ENCODE measurements around the gene GTF2H1.

GTF2H1 gene

GRCh38 chr11:18393581-18394274, 71.4 kb downstream of the GTF2H1 start:
- H4K20me1 ChIP-seq (ENCODE audit: insufficient read depth, low read length, poor library complexity, severe bottlenecking): peaks cover 40% of the 10 kb centered on the region
- peak overlapping the region; percentile 88 for H3K4me2 ChIP-seq (ENCODE audit: low read depth, low read length, poor library complexity, severe bottlenecking)
- TF ChIP-seq, protein P1, sequence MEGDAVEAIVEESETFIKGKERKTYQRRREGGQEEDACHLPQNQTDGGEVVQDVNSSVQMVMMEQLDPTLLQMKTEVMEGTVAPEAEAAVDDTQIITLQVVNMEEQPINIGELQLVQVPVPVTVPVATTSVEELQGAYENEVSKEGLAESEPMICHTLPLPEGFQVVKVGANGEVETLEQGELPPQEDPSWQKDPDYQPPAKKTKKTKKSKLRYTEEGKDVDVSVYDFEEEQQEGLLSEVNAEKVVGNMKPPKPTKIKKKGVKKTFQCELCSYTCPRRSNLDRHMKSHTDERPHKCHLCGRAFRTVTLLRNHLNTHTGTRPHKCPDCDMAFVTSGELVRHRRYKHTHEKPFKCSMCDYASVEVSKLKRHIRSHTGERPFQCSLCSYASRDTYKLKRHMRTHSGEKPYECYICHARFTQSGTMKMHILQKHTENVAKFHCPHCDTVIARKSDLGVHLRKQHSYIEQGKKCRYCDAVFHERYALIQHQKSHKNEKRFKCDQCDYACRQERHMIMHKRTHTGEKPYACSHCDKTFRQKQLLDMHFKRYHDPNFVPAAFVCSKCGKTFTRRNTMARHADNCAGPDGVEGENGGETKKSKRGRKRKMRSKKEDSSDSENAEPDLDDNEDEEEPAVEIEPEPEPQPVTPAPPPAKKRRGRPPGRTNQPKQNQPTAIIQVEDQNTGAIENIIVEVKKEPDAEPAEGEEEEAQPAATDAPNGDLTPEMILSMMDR (conservative IDR thresholded peaks at IDR 0.05; ENCODE audit: low read length): no peak
- TF ChIP-seq EZH2phosphoT487 (IDR thresholded peaks at IDR 0.05; ENCODE audit: borderline replicate concordance): no peak
- peaks cover 56% of the 10 kb centered on the region for H3K79me2 ChIP-seq (ENCODE audit: insufficient read depth, low read length)
- no peaks in the 10 kb centered on the region for H3K9me2 ChIP-seq (replicated peaks; ENCODE audit: low read depth, low read length)
- H3K36me3 ChIP-seq (ENCODE audit: insufficient read depth, low read length): peaks cover 28% of the 10 kb centered on the region
- peaks cover 13% of the 10 kb centered on the region for H3K27me3 ChIP-seq (ENCODE audit: insufficient read depth, low read length, poor library complexity, severe bottlenecking)
- peaks cover 43% of the 10 kb centered on the region for H3K4me1 ChIP-seq (ENCODE audit: insufficient read depth, low read length, poor library complexity, severe bottlenecking)
- peak overlapping the region; percentile 94 for H3K4me3 ChIP-seq (ENCODE audit: low read length, poor library complexity, severe bottlenecking)
- H2AFZ ChIP-seq (ENCODE audit: low read length): peak overlapping the region; percentile 65
- peak overlapping the region; percentile 100 for H3K9ac ChIP-seq (ENCODE audit: low read depth, low read length, poor library complexity, severe bottlenecking)
- no peaks in the 10 kb centered on the region for H3K9me3 ChIP-seq (ENCODE audit: insufficient read depth, low read depth, low read length)
- H3F3A ChIP-seq (ENCODE audit: low read depth): peaks cover 5% of the 10 kb centered on the region; the same call in 1 of the 2 replicates

- Histone ChIP-seq H3K4me3 (ENCODE audit: low read length, poor library complexity, severe bottlenecking) (peak within 1 kb of the TSS; percentile 94), H3K9me2 (replicated peaks; ENCODE audit: low read depth, low read length) (no peaks in the 10 kb centered on the region), H3K36me3 (ENCODE audit: insufficient read depth, low read length) (peaks cover 35% of the 10 kb centered on the region), H3K4me2 (ENCODE audit: low read depth, low read length, poor library complexity, severe bottlenecking) (peak within 1 kb of the TSS; percentile 88), H2AFZ (ENCODE audit: low read length) (peak within 1 kb of the TSS; percentile 65), H3K9ac (ENCODE audit: low read depth, low read length, poor library complexity, severe bottlenecking) (peak within 1 kb of the TSS; percentile 100), H3F3A (ENCODE audit: low read depth) (peaks cover 5% of the 10 kb centered on the region; the same call in 1 of the 2 replicates), H3K4me1 (ENCODE audit: insufficient read depth, low read length, poor library complexity, severe bottlenecking) (peaks cover 43% of the 10 kb centered on the region), H4K20me1 (ENCODE audit: insufficient read depth, low read length, poor library complexity, severe bottlenecking) (peaks cover 46% of the 10 kb centered on the region), H3K79me2 (ENCODE audit: insufficient read depth, low read length) (peaks cover 63% of the 10 kb centered on the region), H3K9me3 (ENCODE audit: insufficient read depth, low read depth, low read length) (no peaks in the 10 kb centered on the region), H3K27me3 (ENCODE audit: insufficient read depth, low read length, poor library complexity, severe bottlenecking) (peaks cover 13% of the 10 kb centered on the region)
- no peak for TF ChIP-seq EZH2phosphoT487 (IDR thresholded peaks at IDR 0.05; ENCODE audit: borderline replicate concordance)
- TF ChIP-seq, protein P1 (conservative IDR thresholded peaks at IDR 0.05; ENCODE audit: low read length): no peak
Observed at GRCh38 chr11:18394275-18394927, 72.0 kb downstream of the GTF2H1 start, which contains the start of gene LDHA. LDHA (plus strand) TSS chr11:18394563; CDS start chr11:18396843, 2,280 bp downstream.

GRCh38 chr11:18394928-18395734, 72.8 kb downstream of the GTF2H1 start:
- Histone ChIP-seq H3K9me3 (ENCODE audit: insufficient read depth, low read depth, low read length) (no peaks in the 10 kb centered on the region), H3K79me2 (ENCODE audit: insufficient read depth, low read length) (peaks cover 70% of the 10 kb centered on the region), H3K27me3 (ENCODE audit: insufficient read depth, low read length, poor library complexity, severe bottlenecking) (peaks cover 13% of the 10 kb centered on the region), H3K36me3 (ENCODE audit: insufficient read depth, low read length) (peaks cover 42% of the 10 kb centered on the region), H4K20me1 (ENCODE audit: insufficient read depth, low read length, poor library complexity, severe bottlenecking) (peaks cover 54% of the 10 kb centered on the region), H3K4me1 (ENCODE audit: insufficient read depth, low read length, poor library complexity, severe bottlenecking) (peaks cover 49% of the 10 kb centered on the region), H3K4me2 (ENCODE audit: low read depth, low read length, poor library complexity, severe bottlenecking) (peak overlapping the region; percentile 77), H2AFZ (ENCODE audit: low read length) (peak overlapping the region; percentile 37; the same call in 1 of the 2 replicates), H3K9ac (ENCODE audit: low read depth, low read length, poor library complexity, severe bottlenecking) (peak overlapping the region; percentile 100), H3F3A (ENCODE audit: low read depth) (peaks cover 5% of the 10 kb centered on the region; the same call in 1 of the 2 replicates), H3K4me3 (ENCODE audit: low read length, poor library complexity, severe bottlenecking) (peak overlapping the region; percentile 94), H3K9me2 (replicated peaks; ENCODE audit: low read depth, low read length) (no peaks in the 10 kb centered on the region)
- TF ChIP-seq, protein P1 (conservative IDR thresholded peaks at IDR 0.05; ENCODE audit: low read length): no peak
- TF ChIP-seq EZH2phosphoT487 (IDR thresholded peaks at IDR 0.05; ENCODE audit: borderline replicate concordance): no peak
